HG02938 (cell line): ENCODE measurements around the gene WDR27.

Experiments used
- ATAC-seq: cut with Tn5 transposase; IDR thresholded peaks from one replicate; pipeline ENCODE4 v1.9.1; 2021; ENCODE audit warnings: mild to moderate bottlenecking, moderate library complexity; ENCODE audit not compliant: unreplicated experiment

The WDR27 gene

GRCh38 chr6:169411722-169412121, 290.1 kb downstream of the WDR27 start:
- ATAC-seq, result no peak

GRCh38 chr6:169411296-169411695, 290.5 kb downstream of the WDR27 start:
- no peak for ATAC-seq

GRCh38 chr6:169409742-169410312, 292.0 kb downstream of the WDR27 start:
- ATAC-seq, result no peak

GRCh38 chr6:169407325-169407724, 294.5 kb downstream of the WDR27 start:
- no peak for ATAC-seq
